GM19468 (cell line): ENCODE results near the gene POLR1H.
"Not testable (repeated sequence)": the region's sequence is repeated elsewhere in the genome, so short reads cannot be mapped to it uniquely, and the experiment has no call there.

Experiments
- ATAC-seq: cut with Tn5 transposase; IDR thresholded peaks from one replicate; pipeline ENCODE4 v1.9.1; 2021; ENCODE audit warnings: mild to moderate bottlenecking, moderate library complexity, moderate number of reproducible peaks; ENCODE audit not compliant: unreplicated experiment; ENCODE audit errors: extremely low read depth

POLR1H gene, protein sequence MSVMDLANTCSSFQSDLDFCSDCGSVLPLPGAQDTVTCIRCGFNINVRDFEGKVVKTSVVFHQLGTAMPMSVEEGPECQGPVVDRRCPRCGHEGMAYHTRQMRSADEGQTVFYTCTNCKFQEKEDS

DNA sequence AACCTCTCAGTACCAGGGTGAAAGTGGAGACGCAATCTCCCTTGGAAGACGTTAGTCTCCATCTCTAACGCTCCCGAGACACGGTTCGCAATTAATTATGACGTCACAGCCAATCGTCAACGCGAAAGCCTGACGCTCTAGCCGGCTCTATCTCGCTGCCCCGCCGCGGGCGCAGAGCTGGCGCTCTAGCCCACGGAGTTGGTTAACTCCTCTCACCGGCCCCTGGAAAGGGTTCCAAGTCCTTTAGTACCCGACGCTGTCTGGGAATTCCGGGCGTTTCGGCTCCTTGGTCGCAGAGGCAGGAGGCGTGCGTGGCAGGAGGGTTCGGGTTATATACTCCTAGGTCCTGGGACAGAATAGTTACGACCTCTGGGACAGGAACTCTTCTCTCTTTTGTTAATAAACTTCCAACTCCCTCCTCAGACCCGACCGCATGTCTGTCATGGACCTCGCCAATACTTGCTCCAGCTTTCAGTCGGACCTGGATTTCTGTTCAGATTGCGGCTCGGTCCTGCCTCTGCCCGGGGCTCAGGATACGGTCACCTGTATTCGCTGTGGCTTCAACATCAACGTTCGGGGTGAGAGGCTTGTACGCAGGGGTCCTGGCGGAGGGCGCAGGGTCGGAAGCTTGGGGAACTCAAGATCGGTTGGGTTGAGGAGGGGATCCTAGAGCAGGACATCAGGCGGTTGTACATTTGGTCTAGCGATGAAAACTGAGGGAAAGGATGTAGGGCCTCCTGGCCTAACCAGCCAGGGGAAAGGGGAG is at the start of gene POLR1H:
Gene POLR1H, plus strand, starts transcription at position 174 of the 766 bp plus-strand sequence. Its CDS starts 260 bp downstream, at position 434.
- peak; percentile 83 for ATAC-seq

DNA sequence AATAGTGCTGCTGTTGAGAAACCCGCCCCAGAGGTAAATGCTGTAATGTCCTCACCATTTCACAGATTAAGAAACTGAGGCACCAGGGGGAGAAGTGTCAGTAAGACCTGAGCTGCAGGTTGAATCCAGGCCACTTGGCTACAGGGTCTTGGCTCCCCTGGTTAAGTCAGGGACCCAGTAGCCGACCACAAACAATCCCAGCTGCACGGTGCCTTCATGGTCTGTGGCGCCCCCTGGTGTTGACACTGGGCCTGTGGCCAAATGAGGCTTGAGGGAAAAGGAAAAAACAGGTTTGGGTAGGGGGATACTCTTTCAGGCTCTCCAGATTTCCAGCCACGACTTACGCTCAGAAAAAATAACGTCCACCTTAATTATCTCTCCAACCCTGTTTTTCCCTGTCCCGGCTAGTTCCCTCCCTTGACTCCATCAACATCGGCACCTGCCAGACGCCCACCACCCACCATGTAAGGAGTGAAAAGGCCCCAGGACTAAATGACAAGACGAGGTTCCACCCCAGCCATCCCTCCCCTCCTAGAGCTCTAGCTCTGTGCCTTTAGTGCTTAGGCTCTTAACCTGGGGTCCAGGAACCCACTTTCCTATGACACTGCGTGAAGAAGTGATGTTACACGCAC is 47.7 kb upstream of the POLR1H start:
- no peak for ATAC-seq

DNA sequence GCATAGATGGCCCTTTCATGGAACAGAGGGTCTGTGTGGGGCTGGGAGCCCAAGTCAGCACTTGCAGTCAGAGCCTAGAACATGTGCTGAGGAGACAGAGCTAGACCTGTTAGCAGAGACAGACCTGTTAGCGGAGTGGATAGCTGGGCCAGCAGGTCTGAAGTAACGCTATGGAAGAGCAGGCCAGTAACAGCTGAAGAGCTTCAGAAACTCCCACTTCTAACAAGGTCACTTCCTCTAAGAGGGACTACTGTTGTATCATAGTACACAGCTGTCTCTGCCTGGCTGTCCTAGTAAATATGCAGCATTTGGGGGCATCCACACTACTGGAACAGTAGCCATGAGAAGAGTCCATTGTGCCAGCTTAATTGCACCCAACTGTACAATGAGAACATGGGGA is 41.2 kb upstream of the POLR1H start:
- ATAC-seq = no peak

DNA sequence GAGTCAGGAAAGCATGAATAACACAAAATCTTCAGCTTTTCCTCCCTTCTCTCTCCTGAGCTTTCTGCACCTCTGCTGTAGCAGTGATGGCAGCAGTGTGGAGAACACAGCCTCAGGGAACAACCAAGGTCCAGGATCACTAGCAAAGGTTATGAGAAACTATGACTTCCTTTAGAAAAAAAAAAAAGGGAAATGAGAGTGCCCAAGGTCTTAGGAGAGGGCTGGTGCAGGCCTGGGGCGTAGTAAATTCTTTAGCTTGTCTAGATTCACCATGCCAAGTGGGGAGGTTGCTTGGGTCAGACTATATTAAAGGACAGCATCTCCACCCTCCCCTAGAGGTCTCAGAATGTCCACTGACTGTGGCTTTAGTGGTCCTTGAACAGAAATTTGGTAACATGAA is 40.4 kb upstream of the POLR1H start:
- ATAC-seq = no peak

DNA sequence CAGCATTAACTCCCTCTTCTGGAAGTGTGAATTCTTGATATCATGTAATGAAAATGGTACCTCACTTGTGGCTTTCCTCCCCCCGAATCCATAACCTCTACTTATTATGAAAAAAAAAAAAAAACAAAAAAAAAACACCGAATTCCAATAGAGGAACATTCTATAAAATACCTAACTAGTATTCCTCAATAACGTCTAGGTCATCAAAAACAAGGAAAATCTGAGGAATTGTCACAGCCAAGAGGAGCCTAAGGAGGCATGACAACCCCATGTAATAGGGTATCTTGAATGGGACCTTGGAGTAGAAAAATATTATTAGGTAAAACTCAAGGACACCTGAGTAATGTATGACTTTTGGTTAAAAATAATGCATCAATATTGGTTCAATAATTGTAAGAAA is 38.9 kb upstream of the POLR1H start:
- no peak for ATAC-seq

DNA sequence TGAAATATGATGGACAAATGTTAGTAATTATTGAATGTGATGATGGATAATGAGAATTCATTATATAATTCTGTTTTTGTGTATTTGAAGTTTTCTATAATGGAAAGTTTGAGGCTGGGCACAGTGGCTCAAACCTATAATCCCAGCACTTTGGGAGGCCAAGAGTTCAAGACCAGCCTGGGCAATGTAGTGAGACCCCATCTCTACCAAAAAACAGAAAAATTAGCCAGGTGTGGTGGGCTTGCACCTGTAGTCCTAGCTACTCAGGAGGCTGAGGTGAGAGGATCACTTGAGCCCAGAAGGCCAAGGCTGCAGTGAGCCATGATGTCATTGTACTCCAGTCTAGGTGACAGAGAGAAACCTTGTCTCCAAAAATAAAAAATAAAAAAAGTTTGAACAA is 38.4 kb upstream of the POLR1H start:
- ATAC-seq = not testable (repeated sequence)

DNA sequence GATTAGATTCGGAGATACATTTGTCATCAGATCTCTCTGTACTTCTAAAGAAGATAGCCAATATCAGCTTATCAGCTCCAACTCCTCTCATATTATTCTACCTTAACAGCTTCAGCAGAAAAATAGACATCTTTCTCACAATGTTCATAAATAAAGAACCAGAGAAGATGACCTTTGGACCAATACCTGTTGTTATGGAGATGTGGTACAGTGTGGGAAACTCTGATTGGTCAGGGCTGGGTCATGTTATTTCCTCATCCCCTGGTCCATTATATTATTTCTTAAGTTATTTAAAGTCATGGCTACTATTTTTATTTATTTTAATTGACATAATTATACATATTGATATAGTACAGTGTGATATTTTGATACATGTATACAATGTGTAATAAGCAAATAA is 35.9 kb upstream of the POLR1H start:
- no peak for ATAC-seq

DNA sequence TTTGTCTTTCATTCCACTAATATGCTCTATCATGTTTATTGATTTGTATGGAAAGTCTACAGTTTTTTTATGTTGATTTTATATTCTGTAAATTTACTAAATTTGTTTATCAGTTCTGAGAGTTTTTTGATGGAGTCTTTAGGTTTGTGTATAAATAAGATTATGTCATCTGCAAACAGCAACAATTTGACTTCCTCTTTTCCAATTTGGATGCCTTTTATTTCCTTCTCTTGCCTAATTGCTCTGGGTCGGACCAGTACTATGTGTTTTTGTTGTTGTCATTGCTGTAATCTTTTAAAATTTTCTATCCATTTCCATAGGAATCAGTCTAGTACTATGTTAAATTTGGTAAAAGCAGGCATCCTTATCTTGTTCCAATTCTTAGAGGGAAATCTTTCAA is 31.5 kb upstream of the POLR1H start:
- no peak for ATAC-seq

DNA sequence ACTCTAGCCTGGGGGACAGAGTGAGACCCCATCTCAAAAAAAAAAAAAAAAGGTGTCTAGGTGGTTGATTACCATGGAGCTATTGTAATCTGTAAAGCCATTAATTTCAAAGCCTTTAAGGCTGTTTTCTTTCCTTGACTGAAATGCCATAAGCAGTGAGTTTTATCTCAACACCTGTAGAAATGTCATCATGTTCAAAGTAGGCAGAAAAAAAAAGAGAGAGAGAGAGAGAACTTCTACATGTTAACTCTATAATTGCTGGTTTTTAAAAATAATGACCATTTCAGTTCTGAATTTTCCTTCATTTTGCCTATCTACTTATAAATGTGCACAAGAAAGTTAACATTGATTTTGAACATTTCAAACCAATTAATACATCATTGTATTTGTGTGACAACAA is 29.7 kb upstream of the POLR1H start:
- ATAC-seq = no peak

DNA sequence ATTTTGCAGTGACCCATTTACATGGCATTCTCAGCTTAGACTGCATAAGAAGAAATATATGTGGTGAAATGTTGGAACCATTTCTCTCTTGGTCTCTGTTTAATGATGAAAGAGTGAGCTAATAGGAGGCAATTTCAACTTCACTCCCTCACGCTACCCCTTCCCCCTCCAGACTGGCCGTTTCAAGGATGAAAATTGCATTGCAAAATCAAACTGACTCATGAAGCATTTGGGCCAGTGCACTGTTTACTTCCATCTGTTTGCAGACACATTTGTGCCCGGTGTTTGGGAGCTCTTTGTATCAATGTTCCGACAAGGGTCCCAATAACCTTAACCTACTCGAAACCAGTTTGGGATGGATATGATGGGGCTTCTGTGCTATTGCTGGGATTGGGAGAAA is 27.6 kb upstream of the POLR1H start:
- ATAC-seq = not testable (repeated sequence)

DNA sequence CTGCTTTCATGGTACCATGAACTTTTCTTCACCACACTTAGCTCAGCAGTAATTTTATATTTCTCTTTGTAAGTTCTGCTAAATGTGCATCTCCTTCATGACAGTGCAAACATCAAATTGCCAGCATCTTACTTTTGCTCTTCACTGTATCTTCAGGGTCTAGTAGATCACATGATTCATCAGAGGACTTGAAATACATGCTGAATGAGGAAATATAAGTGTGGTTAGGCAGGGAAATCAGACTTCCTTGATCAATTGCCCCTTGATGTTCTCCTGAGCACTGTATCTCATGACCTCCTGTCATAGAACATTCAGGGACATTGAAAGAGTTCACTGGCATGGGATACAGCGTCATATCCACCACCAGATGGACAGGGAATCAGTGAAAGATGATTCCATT is 25.3 kb upstream of the POLR1H start:
- ATAC-seq = no peak

DNA sequence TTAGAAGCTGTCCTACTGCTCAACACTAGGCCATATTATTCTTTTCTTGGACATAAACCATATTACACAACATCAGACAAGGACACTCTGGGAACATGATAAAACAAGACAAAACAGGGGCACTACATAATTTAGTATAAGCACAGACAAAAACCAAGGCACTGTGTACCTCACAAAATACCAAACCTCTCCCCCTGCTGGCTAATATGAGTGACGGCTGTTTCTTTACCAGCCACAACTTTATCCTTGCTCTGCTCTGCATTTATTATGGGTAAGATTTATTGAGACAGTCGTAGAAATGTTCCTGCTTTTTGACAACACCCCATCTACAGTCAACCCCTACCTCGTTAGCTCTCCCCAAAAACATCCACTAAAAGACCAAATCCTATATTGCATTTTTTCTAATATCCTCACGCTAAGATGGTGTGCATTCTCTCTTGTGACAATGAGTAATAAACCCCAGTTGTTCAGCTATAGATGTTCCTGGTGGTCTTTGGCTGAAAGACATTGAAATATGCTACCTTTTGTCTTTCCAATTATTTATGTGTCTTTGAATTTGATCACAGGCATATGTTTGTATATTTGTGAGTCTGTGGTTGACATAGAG is 23.8 kb upstream of the POLR1H start:
- no peak for ATAC-seq

DNA sequence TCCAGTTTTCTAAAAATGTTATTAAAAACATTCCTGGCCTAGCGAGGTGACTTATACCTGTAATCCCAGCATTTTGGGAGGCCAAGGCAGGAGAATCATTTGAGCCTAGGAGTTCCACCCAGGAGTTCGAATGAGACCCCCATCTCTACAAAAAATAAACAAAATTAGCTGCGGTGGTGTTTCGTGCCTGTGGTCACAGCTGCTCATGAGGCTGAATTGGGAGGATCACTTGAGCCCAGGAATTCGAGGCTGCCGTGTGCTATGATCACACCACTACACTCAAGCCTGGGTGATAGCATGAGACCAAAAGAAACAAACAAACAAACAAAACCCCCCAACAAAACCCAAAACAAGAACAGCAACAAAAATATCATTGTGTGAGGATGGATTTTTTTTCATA is 19.8 kb upstream of the POLR1H start:
- ATAC-seq = no peak

DNA sequence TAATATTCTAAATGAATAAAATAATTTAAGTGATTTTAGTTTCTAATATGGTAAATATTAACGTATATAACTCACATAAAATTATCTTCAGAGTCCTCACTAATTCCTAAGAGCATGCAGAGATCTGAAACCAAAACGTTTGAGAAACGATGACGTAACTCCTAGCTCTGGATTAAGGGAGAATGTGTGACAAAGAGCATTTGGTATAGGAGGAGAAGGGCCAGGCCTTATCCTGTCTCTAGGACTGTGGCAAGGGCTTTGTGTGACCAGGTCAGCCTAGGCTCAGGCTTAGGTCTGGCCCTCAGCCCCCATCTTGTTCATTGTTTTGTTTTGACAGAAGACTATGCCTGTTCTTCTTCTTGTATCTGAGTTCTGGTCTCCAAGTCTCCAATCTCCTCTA is 19.2 kb upstream of the POLR1H start:
- ATAC-seq = no peak

DNA sequence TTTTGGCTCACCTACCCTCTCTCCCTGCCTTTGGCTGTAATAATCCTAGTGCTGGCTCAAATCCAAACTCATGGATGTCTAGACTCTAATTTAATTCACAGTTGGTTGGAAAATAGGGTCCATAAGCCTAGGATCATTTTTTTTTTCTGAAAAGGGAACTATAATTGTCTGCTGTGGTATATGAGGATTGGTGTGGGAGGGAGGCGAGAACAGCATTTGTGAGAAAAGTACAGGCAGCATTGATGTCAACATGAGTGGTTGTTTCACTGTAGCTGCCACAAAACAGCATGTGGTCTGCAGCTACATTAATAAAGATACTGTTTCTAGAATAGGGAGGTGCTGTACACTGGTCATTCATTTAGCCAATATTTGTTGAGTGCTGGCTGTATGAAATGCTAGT is 18.6 kb upstream of the POLR1H start:
- no peak for ATAC-seq

DNA sequence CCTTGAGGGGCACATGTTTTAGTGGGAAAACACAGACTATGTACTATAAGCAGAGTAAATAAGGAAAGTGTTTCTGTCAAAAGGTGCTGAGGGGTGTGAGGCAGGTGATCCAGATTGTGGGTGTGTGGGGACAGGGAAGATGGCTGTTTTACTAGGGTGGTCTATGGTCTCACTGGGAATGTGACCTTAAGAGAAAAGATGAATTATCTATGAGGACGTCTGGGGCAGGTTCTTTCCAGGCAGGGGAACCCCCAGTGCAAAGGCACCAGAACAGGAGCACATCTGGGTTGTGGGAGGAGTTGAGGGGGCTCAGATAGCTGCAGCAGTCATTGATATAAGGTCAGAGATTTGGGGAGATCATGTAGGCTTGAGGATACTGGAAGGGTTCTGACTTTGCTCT is 18.2 kb upstream of the POLR1H start:
- no peak for ATAC-seq

DNA sequence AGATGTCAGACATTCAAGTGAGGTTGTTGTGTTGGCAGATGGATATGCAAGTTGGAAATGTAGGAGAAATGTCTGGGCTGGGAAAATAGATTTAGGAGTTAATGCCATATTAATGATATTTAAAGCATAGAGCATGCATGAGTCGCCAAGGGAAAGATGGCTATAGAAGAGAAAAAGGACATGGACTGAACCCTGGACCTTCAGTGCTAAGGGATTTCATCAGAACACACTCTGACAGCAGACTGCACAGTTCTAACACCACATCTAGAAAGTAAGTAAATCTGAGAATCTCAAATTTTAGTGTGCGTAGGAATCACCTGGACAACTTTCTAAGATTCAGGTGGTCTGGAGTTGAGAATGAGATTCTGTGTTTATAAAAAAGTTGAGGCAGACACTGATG is 17.3 kb upstream of the POLR1H start:
- no peak for ATAC-seq

DNA sequence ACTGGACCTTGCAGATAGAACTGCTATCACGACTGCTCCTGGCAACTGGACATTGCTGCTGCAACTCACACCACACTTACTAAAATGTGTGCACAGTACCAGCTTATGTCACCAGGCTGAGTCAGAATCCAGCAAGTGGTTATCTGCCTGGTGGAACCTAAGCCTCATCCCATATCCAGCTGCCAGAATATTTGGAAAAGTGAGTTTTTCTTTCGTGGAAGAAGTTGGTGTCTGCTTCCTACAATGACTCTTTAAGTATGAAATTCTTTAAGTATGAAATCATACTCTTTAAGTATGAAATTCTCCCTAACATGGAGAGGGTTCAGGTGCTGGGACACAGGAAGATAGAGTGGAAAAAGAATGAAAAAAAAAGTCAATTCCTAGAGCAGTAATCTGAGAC is 16.4 kb upstream of the POLR1H start:
- ATAC-seq = no peak

DNA sequence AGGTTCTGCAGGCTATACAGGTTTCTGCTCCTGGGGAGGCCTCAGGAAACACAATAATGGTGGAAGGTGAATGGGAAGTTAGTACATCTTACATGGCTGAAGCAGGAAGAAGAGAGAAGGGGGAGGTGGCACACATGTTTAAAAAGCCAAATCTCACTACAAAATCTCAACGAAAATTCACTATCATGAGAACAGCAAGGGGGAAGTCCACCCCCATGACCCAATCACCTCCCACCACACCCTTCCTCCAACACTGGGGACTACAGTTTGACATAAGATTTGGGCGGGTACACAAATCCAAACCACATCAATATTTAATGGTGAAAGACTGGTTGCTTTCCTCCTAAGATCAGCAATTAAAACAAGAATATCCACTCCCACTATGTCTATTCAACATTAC is 13.8 kb upstream of the POLR1H start:
- no peak for ATAC-seq

DNA sequence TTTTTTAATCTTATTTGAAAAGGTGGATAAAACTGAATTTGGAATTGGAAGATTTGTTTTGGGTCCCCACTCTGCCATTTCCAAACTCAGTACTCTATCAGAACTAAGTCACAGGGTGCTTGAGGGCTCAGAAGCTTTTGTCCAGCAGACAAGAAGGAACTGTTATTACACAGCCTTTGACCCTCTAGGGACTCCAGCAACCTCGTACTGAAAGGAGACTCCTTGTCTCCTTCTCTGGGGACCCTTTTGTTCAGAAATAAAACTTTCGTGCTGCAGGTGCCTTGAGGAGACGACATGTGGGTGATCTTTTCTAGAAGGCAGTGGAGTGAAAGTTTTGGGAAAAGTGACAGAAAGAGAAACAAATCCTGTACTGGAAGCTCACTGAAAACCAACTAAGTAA is 7.4 kb upstream of the POLR1H start:
- no peak for ATAC-seq

DNA sequence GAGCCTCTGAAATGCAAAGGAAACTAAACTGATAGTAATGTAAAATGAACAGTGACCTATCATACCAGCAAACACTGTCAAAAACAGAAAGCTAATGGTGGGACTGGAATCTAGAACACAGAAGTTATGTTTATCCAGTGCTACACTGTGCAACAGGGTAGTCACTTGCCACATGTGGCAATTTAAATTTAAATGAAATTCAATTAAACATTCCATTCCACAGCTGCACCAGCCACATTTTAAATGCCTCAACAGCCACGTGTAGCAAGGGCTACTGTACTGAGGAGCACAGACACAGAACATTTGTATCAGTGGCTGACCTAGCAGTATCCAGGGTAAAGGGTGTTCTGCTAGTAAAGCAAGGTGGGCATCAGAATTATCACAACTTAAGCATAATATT is 5.6 kb upstream of the POLR1H start:
- ATAC-seq = no peak
